ENCODE measurements around the gene DSCAM. TPM values are rescaled to one million over a fixed set of nuclear protein-coding genes. Genes with fewer than 3 reads are reported as not detected.
"Not testable (repeated sequence)": the region's sequence is repeated elsewhere in the genome, so short reads cannot be mapped to it uniquely, and the experiment has no call there.

DSCAM gene
- total RNA-seq, 2 donors from 2014 or later = 0.05 TPM; not detected in 1

DNA sequence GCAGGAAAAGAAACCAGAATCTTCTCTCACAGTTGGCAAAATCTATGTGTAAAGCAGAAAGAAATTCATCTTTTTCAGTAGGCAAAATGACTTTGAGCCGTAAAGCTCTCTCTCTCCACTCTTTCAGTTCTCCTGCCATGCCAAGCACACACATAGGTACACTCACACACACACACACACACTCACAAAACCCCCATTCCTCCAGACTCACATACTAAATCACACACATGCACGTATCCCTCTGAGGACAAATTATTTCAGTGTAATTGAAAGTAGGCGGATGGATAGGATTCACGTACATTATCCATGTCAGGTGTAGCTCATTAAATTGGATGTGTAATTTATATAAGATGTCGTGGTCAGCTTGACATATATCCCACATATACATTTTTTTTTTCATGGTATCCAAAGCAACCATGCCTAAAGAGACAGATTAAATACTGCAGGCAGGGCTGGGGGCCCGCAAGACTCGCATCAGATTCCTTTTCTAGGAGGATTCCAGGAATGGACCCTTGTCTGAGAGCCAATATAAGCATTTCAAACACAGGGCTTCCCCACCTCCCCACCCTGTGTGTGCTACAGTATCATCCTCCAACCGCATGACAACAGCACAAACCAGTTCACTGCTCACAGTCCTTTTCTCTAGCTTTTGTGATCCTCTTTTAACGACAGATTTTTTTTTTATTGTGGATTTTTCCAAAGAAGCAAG lies 658.9 kb downstream of the DSCAM start:
- intact Hi-C loops (cut with DNase I) = no loop called here
- Histone ChIP-seq H3K4me3 (no peak overlapping the region), H3K9me3 (no peaks in the 10 kb centered on the region), H3K27me3 (no peaks in the 10 kb centered on the region), H3K4me1 (no peaks in the 10 kb centered on the region), H3K36me3 (no peaks in the 10 kb centered on the region), H3K27ac (no peak overlapping the region), H3K9ac (ENCODE audit: low read depth in 2 of 2, low read length in 2 of 2) (no peak overlapping the region)
- TF ChIP-seq, protein P1, sequence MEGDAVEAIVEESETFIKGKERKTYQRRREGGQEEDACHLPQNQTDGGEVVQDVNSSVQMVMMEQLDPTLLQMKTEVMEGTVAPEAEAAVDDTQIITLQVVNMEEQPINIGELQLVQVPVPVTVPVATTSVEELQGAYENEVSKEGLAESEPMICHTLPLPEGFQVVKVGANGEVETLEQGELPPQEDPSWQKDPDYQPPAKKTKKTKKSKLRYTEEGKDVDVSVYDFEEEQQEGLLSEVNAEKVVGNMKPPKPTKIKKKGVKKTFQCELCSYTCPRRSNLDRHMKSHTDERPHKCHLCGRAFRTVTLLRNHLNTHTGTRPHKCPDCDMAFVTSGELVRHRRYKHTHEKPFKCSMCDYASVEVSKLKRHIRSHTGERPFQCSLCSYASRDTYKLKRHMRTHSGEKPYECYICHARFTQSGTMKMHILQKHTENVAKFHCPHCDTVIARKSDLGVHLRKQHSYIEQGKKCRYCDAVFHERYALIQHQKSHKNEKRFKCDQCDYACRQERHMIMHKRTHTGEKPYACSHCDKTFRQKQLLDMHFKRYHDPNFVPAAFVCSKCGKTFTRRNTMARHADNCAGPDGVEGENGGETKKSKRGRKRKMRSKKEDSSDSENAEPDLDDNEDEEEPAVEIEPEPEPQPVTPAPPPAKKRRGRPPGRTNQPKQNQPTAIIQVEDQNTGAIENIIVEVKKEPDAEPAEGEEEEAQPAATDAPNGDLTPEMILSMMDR (IDR thresholded peaks at IDR 0.05) = no peak
- no peak for DNase-seq

DNA sequence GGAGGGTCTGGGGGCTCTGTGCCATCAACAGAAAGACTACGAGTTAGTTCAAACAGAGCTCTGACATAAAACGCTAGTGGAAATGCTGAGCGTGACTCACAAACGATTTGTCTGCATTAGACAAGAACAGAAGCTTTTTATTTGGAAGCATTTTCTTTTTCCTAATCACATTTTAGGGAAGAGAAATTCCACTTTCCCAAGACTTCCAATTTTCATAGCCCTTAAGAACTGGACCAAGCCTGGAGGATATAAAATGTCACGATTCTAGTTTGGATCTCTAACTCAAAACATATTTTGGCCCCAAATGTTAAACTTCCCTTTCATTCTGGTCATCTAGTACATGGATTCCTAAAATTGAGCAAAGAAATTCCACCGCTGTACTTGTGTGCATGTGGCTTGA lies 659.7 kb downstream of the DSCAM start:
- no peaks in the 10 kb centered on the region for H3K36me3 ChIP-seq
- intact Hi-C loops (cut with DNase I) = no loop called here
- no peaks in the 10 kb centered on the region for H3K27me3 ChIP-seq
- TF ChIP-seq, protein P1 (IDR thresholded peaks at IDR 0.05) = no peak
- no peak overlapping the region for H3K9ac ChIP-seq (ENCODE audit: low read depth in 2 of 2, low read length in 2 of 2)
- no peaks in the 10 kb centered on the region for H3K9me3 ChIP-seq
- no peak overlapping the region for H3K4me3 ChIP-seq
- DNase-seq = no peak
- H3K4me1 ChIP-seq = no peaks in the 10 kb centered on the region
- H3K27ac ChIP-seq = no peak overlapping the region

DNA sequence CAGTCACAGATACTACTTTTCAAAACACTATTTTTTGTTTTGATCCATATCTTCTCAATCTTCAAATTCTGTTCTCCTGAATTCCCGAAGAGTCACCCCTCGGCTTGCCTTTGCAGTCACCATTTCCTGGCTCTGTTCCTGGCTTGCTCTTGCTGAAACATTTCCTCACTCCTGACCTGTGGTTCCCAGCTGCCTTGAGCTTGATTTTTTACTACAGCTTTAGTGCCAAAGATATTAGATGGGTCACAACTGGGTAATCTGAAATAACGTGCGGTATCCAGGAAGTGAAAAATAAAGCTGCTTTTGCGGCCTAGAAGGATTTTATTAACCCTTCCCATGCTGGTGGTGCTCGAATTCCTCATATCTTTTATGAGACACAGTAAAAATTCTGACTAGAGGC lies 660.9 kb downstream of the DSCAM start:
- TF ChIP-seq, protein P1 (IDR thresholded peaks at IDR 0.05) = no peak
- Histone ChIP-seq H3K4me3 (no peak overlapping the region), H3K9me3 (no peaks in the 10 kb centered on the region), H3K9ac (ENCODE audit: low read depth in 2 of 2, low read length in 2 of 2) (no peak overlapping the region), H3K36me3 (no peaks in the 10 kb centered on the region), H3K4me1 (no peaks in the 10 kb centered on the region), H3K27me3 (no peaks in the 10 kb centered on the region), H3K27ac (no peak overlapping the region)
- intact Hi-C loops (cut with DNase I) = no loop called here
- no peak for DNase-seq

DNA sequence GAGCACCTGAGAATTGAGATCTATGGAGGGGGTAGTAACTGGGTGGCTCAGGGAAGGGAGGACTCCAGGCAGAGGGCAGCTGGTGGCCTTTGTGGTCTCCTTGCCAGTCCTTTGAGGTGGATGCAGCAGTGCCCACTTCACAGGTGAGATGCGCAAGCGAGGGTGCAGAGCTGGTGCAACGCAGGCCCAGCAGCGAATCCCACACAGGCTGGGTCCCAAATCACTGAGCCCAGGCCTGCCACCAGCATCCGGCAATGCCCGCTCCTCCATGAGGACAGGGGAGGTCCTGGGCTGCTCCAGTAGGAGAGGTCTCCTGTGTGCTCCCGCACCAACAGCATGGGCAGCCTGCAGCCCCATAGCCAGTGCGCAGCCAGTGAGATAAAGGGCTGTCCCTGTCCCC lies 661.8 kb downstream of the DSCAM start:
- Histone ChIP-seq H3K27me3 (no peaks in the 10 kb centered on the region), H3K9me3 (no peaks in the 10 kb centered on the region), H3K27ac (no peak overlapping the region), H3K4me1 (no peaks in the 10 kb centered on the region), H3K36me3 (no peaks in the 10 kb centered on the region), H3K9ac (ENCODE audit: low read depth in 2 of 2, low read length in 2 of 2) (no peak overlapping the region), H3K4me3 (no peak overlapping the region)
- intact Hi-C loops (cut with DNase I) = no loop called here
- TF ChIP-seq, protein P1 (IDR thresholded peaks at IDR 0.05) = no peak
- no peak for DNase-seq

DNA sequence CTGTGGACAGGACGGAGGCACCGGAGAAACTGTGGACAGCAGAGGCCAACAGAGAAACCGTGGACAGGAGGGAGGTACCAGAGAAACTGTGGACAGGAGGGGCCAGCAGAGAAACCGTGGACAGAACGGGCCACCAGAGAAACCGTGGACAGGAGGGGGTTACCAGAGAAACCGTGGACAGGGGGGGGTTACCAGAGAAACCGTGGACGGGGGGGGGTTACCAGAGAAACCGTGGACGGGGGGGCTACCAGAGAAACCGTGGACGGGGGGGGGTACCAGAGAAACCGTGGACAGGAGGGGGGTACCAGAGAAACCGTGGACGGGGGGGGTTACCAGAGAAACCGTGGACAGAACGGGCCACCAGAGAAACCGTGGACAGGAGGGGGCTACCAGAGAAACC lies 664.5 kb downstream of the DSCAM start:
- H3K4me1 ChIP-seq, H3K27me3 ChIP-seq: not testable (repeated sequence)

DNA sequence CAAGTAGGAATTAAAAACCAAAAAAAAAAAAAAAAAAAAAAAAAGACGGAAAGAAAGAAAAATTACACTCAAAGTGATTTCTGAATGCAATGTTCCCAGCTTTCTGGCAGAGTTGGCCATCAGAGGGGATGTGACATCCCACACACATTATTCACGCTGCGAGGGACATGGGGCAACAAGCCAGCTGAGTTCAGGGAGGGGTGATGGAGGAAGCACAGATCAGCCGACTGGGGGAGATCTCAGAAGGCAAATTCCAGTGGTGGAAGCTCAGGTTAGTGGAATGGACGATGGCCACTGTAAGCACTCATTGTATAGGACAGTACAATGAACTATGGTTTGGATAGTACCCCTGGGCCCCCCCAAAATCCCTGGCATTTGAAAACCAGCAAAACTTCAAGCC lies 667.8 kb downstream of the DSCAM start:
- Histone ChIP-seq H3K4me1 (no peaks in the 10 kb centered on the region), H3K4me3 (no peak overlapping the region), H3K9me3 (no peaks in the 10 kb centered on the region), H3K27ac (no peak overlapping the region), H3K27me3 (no peaks in the 10 kb centered on the region), H3K9ac (ENCODE audit: low read depth in 2 of 2, low read length in 2 of 2) (no peak overlapping the region), H3K36me3 (no peaks in the 10 kb centered on the region)
- TF ChIP-seq, protein P1 (IDR thresholded peaks at IDR 0.05) = no peak
- intact Hi-C loops (cut with DNase I) = no loop called here
- DNase-seq = no peak

More for the DNA sequence above, 664.5 kb downstream of the DSCAM start:
- DNase-seq; H3K4me3 ChIP-seq; H3K9ac ChIP-seq (ENCODE audit: low read depth in 2 of 2, low read length in 2 of 2); H3K36me3 ChIP-seq; intact Hi-C loops (cut with DNase I); H3K27ac ChIP-seq; H3K9me3 ChIP-seq: not testable (repeated sequence)

Measured in colonic mucosa (tissue), 4 donors.